Fibroblast of lung (primary cell): ENCODE measurements around the gene EYS. TPM values are rescaled to one million over a fixed set of nuclear protein-coding genes. Genes with fewer than 3 reads are reported as not detected.
"Not testable (repeated sequence)": the region's sequence is repeated elsewhere in the genome, so short reads cannot be mapped to it uniquely, and the experiment has no call there.

Experiments
- DNase-seq, 2 donors: peaks; one replicate each; pipeline versions ENCODE4 v3.0.0 to v3.0.0-alpha.2; 2010; ENCODE audit warnings: low read depth in 2 of 2
- H2AFZ ChIP-seq: 2 replicates; pipeline ENCODE4 v1.5.1; 2012; ENCODE audit warnings: low read length, control low read depth, inconsistent platforms
- H3K27ac ChIP-seq: 2 replicates; pipeline ENCODE4 v1.5.1; 2011; ENCODE audit warnings: low read length, control low read depth; ENCODE audit not compliant: insufficient read depth
- H3K27me3 ChIP-seq: 2 replicates; pipeline ENCODE4 v1.5.1; 2011; ENCODE audit warnings: mild to moderate bottlenecking, low read length; ENCODE audit not compliant: control insufficient read depth, insufficient read depth
- H3K36me3 ChIP-seq: 2 replicates; pipeline ENCODE4 v1.5.1; 2011; ENCODE audit warnings: low read length; ENCODE audit not compliant: control insufficient read depth, insufficient read depth
- H3K4me1 ChIP-seq: 2 replicates; pipeline ENCODE4 v1.5.1; 2011; ENCODE audit warnings: low read length; ENCODE audit not compliant: control insufficient read depth, insufficient read depth; ENCODE audit errors: extremely low read depth
- H3K4me2 ChIP-seq: 2 replicates; pipeline ENCODE4 v1.5.1; 2011; ENCODE audit warnings: low read length, control low read depth; ENCODE audit not compliant: insufficient read depth; ENCODE audit errors: extremely low read depth
- H3K4me3 ChIP-seq, 4 experiments: fragments of 200-600 bp in 1 of 4; sonication (generic) in 1 of 4; replicated peaks in 1 of 4; 2 replicates each; pipeline ENCODE4 v1.5.1; 2011 to 2016; ENCODE audit warnings: low read length in 4 of 4, low read depth in 3 of 4, mild to moderate bottlenecking in 3 of 4, control low read depth in 2 of 4, inconsistent platforms in 1 of 4, mixed read lengths in 1 of 4; ENCODE audit not compliant: insufficient read depth in 1 of 4; ENCODE audit errors: control extremely low read depth in 1 of 4
- H3K79me2 ChIP-seq: 2 replicates; pipeline ENCODE4 v1.5.1; 2012; ENCODE audit warnings: mild to moderate bottlenecking, low read length, inconsistent platforms; ENCODE audit not compliant: control insufficient read depth, insufficient read depth
- H3K9ac ChIP-seq: 2 replicates; pipeline ENCODE4 v1.5.1; 2011; ENCODE audit warnings: mild to moderate bottlenecking, low read length, control low read depth; ENCODE audit not compliant: insufficient read depth
- H3K9me3 ChIP-seq: 2 replicates; pipeline ENCODE4 v1.5.1; 2012; ENCODE audit warnings: low read depth, low read length; ENCODE audit not compliant: control insufficient read depth, insufficient read depth
- H4K20me1 ChIP-seq: 2 replicates; pipeline ENCODE4 v1.5.1; 2011; ENCODE audit warnings: low read length; ENCODE audit not compliant: control insufficient read depth, insufficient read depth; ENCODE audit errors: extremely low read depth
- CTCF ChIP-seq, 2 donors: IDR thresholded peaks in 1 of 2; conservative IDR thresholded peaks in 1 of 2; 1 replicate in 1 of 2; 2 replicates in 1 of 2; pipeline ENCODE4 v1.5.1; 2011 to 2012; ENCODE audit warnings: low read length in 2 of 2, control low read depth in 1 of 2, inconsistent platforms in 1 of 2, low read depth in 1 of 2, mild to moderate bottlenecking in 1 of 2
- EZH2 ChIP-seq: IDR thresholded peaks from 2 replicates; pipeline ENCODE4 v1.5.1; 2012; ENCODE audit warnings: low read length, control low read depth, mild to moderate bottlenecking; ENCODE audit errors: missing control alignments
- polyA plus RNA-seq, 2 donors: library from polyadenylated mRNA; depleted of rRNA in 1 of 2; stranded (reverse) in 1 of 2; unstranded in 1 of 2; fragments of >200 nt; gene quantifications; 2 replicates each; pipeline ENCODE4 v1.2.1, GENCODE V29; 2011 to 2012; ENCODE audit warnings: missing spikeins in 1 of 2
- total RNA-seq: library from RNA; depleted of rRNA; stranded (reverse); fragments of >200 nt; gene quantifications from 2 replicates; pipeline ENCODE4 v1.2.1, GENCODE V29; 2014

EYS gene
- total and polyA plus RNA-seq, 2 donors (not counting 1 experiment from before 2014, with no cell fraction given) = under 0.01 TPM; not detected in 1

- Histone ChIP-seq H3K36me3 (no peaks in the 10 kb centered on the region), H3K27me3 (no peaks in the 10 kb centered on the region), H3K4me2 (no peak overlapping the region), H2AFZ (no peak overlapping the region), H3K4me3 (no peak overlapping the region), H3K79me2 (no peaks in the 10 kb centered on the region), H3K9ac (no peak overlapping the region), H4K20me1 (no peaks in the 10 kb centered on the region), H3K9me3 (no peaks in the 10 kb centered on the region), H3K27ac (no peak overlapping the region), H3K4me1 (peaks cover 18% of the 10 kb centered on the region)
- peak; percentile 17 to 65 for DNase-seq
- no peak for TF ChIP-seq EZH2
- peak; percentile 64 to 71 for TF ChIP-seq CTCF (conservative IDR thresholded peaks at IDR 0.05 in 1 of 2, IDR thresholded peaks at IDR 0.05 in 1 of 2; ENCODE audit: low read depth in 1 of 2, low read length in 2 of 2)
Measured at GRCh38 chr6:63802606-63803206, 1904.3 kb downstream of the EYS start.

- not testable (repeated sequence) for DNase-seq, H3K4me2 ChIP-seq, H3K79me2 ChIP-seq, H2AFZ ChIP-seq, H3K27ac ChIP-seq, H3K9me3 ChIP-seq, H3K36me3 ChIP-seq, H4K20me1 ChIP-seq, H3K9ac ChIP-seq, H3K27me3 ChIP-seq, H3K4me3 ChIP-seq
- H3K4me1 ChIP-seq = peaks cover 11% of the 10 kb centered on the region
Measured at GRCh38 chr6:63800386-63800785, 1906.6 kb downstream of the EYS start.

GRCh38 chr6:63799813-63800212 is 1907.2 kb downstream of the EYS start:
- Histone ChIP-seq H3K4me1 (peaks cover 5% of the 10 kb centered on the region), H3K27me3 (no peaks in the 10 kb centered on the region), H3K4me2 (no peak overlapping the region), H3K36me3 (no peaks in the 10 kb centered on the region), H3K27ac (no peak overlapping the region), H2AFZ (no peak overlapping the region), H3K4me3 (no peak overlapping the region), H4K20me1 (no peaks in the 10 kb centered on the region), H3K9me3 (no peaks in the 10 kb centered on the region), H3K79me2 (no peaks in the 10 kb centered on the region), H3K9ac (no peak overlapping the region)
- TF ChIP-seq EZH2 = no peak
- no peak for TF ChIP-seq CTCF (conservative IDR thresholded peaks at IDR 0.05 in 1 of 2, IDR thresholded peaks at IDR 0.05 in 1 of 2; ENCODE audit: low read depth in 1 of 2, low read length in 2 of 2)
- DNase-seq = no peak
